HT-29 (cell line): ENCODE results near the gene CALM3. TPM values are rescaled to one million over a fixed set of nuclear protein-coding genes. Genes with fewer than 3 reads are reported as not detected.
"Not testable (repeated sequence)": the region's sequence is repeated elsewhere in the genome, so short reads cannot be mapped to it uniquely, and the experiment has no call there.

Source experiments
- DNase-seq: peaks from one replicate; pipeline ENCODE4 v3.0.0-alpha.2; 2015; ENCODE audit warnings: low spot score
- total RNA-seq: library from RNA; depleted of rRNA; stranded (reverse); fragments of >200 nt; shearing (Covaris generic); gene quantifications from 2 replicates; pipeline ENCODE4 v1.2.3, GENCODE V29; 2014

CALM3 gene
- total RNA-seq, 1 experiment from 2014 or later, result 264 TPM

DNA sequence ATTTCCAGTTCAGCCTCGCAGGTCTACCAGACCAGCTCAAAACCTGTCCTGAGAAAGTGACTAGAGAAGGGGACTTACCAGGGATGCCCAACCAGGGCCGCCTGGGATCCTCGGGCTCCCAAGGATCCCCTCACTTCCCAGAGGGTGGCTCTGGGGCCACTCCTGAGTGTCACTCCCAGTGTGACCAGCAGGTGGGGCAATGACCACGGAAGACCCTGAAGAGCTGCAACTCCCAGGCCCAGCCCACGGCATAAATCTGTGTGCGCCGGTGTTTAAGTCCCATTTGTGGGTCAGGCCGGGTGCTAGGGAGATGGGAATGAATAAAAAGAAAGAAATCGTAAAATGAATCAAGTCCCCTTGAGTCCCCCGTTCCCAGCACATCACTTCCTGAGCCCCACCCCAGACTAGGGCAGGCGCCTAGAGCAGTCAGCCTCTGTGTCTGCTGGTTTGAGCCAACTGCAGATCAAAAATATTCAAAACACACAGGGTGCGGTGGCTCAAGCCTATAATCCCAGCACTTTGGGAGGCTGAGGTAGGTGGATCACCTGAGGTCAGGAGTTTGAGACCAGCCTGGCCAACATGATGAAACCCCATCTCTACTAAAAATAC, 13.1 kb downstream of the CALM3 start:
- DNase-seq, result peak; percentile 96

DNA sequence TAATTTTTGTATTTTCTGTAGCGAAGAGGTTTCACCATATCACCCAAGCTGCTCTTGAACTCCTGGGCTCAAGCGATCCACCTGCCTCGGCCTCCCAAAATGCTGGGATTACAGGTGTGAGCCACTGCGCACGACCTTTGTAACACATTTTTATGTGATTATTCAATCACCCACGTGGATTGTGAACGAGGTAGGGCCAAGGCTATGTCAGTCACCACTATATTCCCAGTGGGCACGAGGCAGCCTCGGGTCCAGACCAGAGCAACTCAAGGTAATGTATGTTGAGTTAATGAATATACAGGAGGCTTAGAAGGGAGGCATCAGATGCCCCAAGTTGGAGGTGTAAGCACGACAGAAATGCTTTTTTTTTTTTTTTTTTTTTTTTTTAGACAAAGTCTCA, 14.8 kb downstream of the CALM3 start:
- no peak for DNase-seq

DNA sequence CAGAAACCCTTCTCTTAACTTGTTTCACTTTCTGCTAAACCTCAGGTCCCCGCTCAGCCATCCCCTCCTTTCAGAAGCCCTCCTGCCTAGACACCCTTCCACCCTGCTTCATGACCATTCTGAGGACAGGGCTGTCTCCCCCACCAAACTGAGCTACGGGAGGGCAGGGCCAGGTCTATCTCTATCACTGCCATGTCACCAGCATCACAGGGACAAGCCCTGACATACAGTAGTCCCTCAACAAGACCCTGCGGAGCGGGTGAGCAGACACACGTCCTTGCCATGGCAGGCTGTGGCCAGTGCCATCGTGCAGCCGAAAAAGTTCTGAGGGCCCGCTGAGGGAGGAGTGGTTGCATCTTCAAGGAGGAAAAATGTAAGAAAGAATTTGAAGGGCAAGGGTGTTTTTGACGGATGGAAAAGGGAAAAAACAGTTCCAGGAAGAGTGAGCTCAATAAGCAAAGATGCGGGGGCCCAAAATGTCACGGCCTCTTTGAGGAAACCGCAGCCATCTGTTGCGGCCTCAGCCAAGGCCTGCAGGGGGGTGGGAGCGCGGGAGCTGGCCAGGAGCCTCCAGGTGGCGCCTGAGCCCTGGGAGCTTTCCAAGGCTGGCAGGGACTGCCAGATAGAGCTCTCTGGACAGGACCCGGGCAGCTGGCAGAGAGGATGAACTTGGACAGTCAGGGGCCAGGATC, 15.6 kb downstream of the CALM3 start:
- peak; percentile 86 for DNase-seq

DNA sequence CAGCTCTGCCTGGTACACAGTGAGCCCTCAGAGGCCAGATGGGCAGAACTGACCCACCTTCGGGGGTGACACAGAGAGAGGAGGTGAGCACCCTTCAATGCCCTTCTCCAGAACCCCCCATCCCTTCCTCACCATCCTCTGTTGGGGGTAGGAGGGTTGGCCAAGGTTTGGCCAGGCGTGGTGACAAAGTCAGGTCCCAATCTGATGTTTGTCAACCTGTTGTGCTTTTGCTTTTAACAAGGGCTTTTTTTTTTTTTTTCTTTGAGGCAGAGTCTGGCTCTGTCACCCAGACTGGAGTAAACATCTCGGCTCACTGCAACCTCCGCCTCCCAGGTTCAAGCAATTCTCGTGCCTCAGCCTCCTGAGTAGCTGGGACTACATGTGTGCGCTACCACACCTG, 16.5 kb downstream of the CALM3 start:
- DNase-seq, result no peak

DNA sequence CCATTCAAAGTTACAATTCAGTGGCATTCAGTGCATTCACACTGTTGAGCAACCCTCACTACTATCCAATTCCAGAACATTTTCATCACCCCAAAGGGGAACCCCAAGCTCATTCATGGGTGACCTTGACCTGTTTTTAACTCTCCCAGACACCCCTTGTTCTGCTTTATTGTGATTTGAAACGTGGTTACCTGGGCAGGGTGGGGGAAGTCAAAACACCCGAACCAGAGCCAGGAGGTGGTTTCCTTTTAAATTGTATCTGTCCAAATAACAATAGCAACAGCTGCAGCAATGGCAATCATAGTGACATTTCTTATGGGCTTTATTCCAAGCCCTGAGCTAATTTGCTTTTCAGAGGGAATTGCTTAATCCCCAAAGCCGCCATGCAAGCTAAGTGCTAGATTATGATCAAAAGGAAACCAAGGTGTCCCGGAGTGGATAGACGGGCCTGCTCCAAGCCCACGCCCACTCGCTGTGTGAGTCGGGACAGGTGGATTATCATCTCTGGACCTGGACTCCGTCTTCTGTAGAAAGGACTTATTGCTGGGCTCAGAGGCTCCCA, 17.6 kb downstream of the CALM3 start:
- no peak for DNase-seq

DNA sequence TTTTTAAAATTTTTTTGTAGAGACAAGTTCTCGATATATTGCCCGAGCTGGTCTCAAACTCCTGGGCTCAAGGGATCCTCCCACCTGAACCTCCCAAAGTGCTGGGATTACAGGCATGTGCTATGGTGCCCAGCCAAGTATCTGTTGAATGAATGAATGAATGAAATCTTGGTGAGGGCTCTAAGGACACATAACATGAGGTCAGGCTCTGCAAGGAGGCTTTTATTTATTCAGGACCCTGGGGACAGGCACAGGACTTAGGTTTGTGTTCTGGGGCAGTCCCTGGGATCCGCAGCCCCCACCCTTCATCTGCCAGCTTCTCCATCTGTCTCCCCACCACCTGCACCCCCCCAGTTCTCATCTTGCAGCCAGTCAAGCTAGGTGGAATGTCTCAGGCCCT, 19.1 kb downstream of the CALM3 start:
- no peak for DNase-seq

DNA sequence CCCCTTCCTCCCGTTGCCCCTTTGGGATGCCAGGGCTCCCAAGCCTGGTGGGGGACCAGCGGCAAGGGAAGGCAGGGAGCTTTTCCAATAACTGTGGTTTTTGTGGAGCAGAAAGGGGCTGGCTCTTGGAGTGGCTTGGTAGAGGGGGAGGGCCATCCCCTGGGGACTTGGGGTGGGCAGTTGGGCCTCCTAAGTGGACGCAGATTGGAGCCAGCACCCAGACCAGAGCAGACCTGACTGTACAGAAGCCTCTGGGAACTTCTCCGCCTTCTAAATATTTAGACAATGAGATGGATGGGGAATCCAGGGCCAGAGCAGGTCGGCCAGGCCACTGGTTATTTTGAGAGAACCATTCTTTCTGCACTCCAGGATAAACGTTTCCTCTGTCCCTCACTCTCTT, 19.6 kb downstream of the CALM3 start:
- no peak for DNase-seq

DNA sequence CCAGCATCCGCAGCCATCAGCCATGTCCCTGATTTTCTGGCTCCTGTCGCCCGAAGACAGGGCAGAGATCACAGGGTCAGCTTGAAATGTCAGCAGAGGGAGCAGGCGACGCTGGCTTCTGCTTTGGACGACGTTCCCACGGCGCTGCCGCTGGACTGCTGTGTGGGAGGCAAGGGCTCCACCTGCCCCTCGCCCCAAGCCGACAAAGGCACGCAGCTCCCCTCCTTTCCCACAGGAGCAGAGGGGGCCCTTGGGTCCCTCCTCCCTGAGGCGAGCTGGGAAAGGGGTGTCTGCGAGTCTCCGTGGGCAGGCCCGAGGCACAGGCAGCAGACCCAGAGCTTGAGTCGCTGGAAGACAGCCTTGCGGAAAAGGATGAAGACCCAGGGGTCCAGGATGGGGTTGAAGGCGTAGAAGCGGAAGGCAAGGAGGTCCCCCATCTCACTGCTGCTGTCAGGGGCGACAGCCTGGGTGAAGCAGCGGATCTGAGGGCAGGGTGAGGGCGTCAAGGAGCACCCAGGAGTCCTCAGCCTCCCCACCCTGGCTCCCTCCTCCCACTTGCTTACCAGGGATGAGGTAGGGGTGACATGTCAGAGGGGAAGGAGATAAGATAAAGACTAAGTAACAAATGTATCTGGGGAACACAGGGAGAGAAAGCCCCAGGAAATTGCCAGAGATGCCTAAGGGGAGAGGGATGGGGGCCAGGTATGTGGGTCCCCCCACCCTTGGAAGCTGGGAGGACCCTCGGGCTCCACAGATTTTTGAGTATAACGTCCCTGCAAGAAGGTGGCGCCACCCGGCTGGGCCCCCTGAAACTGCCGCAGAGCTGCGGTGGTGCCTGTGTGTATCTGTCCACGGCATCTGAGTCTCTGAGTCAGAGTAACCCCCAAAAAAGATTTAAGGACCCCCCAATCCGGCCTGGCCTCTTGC, 20.3 kb downstream of the CALM3 start:
- DNase-seq, result no peak

DNA sequence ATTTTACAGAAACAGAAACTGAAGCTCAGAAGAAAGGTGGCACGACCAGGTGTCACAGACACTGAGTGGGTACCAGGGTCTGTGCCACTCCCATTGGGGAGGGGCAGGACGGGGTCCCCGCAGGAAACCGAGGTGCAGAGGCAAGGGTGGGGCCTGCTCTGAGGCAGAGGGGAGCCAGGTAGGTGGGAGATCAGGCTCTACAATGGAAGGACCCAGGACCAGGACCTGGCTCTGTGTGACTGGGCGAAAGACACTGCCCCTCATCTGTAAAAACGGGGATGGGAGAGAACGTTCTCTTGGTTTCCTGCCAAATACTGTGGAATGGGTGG, 21.0 kb downstream of the CALM3 start:
- no peak for DNase-seq

DNA sequence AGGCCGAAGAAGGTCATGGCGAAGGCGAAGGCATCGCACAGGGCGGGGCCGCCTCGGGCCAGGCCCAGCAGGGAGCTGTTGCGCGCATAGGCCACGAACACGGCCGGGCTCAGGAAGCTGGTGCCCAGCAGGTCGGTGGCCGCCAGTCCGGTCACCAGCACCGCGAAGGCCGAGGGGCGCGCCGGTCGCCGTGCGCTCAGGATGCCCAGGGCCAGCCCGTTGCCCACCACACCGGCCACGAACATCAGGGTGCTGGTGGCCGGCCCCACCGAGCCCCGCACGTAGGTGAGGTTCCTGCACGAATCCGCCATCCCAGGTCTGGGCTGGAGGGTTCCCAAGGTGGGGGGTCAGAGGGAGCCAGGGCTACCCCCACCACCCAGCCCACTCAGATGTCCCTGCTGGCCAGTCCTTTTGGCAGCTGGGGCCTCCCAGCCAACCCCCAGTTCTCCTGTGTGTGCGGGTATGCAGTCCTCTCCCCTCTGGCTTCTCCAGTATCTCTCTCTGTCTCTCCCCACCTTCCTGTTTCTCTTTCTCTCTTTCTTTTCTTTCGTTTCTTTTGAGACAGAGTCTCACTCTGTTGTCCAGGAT, 22.9 kb downstream of the CALM3 start:
- no peak for DNase-seq

DNA sequence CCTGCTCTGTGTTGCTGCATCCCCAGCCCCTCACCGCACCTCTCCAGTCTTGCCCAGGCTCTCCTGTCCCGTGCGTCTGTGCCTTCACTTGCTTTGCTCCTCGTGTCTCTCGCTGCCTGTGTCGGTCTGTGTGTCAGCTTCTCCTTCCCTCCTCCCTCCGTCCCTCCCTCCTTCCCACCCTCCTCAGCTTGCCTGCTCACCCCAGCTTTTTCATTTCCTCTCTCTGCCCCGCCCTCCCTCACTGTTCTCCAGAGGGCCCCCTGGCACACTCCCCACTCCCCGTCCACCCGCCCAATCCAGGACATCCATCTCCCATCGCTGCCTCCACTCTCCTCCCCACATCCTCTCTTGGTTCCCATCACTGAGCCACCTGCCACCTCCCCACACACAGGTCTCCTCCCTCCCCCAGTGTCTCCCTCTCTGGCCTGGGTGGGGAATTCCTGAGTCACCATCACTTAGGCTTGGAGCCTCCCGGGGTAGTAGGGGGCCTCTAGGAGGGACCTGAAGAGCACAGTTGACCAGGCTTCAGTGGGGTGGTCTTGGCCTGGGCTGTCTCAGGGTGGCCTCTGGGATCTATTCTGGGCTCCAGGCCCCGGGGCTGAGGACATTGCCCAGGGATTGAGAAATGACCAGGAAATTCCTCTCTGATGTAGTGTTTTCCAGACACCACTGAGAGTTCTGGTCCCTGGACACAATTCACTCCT, 24.0 kb downstream of the CALM3 start, which contains the start of gene PTGIR:
Gene PTGIR (minus strand): TSS at position 132 of the 704 bp plus-strand sequence. CDS start 864 bp downstream, outside the sequence.
- peak; percentile 48 for DNase-seq

DNA sequence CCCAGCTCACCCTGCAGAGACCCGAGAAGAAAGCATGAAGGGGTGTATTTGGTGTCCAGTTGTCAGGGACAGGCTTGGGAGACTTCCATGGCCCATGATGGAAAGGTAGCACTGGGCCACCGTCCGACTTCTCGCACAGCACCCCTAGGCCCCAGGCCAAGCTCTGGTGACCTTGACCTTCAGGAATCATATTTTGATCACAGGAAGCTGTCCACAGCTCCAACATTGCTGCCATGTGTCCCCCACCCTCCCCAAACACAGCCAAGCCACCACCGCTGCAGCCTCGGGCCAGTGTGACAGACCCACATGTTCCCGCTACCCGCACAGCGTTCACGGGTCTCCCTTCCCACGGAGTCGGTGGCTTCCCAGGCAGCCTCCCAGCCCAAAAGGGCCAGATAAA, 24.6 kb downstream of the CALM3 start:
- no peak for DNase-seq

DNA sequence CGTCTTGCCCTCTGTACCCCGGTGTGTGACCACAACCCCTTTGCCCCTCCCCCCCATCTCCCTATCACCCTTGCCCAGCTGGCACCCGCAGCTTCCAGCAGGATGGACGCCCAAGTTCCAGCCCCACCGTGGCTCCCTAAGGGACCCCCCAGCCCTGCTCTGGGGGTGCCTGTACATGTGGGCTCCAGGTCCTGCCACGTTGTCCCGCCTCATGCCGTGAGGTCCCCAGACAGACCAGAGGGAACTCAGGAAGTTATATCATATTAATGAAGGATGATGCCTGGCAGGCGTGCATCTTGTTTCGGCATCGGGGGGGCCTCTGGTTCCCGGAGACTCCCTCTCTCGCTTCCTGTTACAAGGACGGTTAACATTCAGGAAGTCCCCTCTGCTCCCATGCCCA, 25.3 kb downstream of the CALM3 start:
- no peak for DNase-seq

DNA sequence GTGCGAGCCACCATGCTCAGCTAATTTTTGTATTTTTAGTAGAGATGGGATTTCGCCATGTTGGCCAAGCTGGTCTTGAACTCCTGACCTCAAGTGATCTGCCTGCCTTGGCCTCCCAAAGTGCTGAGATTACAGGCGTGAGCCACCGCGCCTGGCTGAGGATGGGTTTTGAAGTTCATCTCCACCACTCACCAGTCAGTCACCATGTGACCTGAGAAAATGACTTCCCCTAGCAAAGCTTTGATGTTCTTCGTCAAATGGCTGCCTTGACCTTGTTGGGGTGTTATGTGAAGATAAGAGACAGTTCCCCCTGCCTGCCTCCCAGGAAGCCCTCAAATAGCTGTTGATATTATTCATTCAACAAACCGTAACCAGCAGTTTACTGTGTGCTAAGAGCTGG, 27.8 kb downstream of the CALM3 start:
- not testable (repeated sequence) for DNase-seq

DNA sequence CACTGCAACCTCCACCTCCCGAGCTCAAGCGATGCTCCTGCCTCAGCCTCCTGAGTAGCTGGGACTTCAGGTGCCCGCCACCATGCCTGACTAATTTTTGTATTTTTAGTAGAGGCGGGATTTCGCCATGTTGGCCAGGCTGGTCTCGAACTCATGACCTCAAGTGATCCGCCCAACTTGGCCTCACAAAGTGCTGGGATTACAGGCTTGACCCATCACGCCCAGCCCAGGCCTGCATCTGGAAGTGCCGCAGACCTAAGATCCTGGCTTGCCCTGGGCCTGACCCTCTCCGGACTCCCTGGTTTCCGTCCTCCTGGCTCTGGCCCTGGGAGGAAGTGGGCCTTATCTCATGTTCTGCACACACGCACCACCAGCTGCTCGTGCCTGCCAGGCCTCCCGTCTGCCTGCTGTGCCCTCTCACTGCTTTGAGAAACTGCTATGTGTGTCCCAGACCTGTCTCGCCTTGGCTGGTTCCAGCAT, 28.5 kb downstream of the CALM3 start:
- no peak for DNase-seq

DNA sequence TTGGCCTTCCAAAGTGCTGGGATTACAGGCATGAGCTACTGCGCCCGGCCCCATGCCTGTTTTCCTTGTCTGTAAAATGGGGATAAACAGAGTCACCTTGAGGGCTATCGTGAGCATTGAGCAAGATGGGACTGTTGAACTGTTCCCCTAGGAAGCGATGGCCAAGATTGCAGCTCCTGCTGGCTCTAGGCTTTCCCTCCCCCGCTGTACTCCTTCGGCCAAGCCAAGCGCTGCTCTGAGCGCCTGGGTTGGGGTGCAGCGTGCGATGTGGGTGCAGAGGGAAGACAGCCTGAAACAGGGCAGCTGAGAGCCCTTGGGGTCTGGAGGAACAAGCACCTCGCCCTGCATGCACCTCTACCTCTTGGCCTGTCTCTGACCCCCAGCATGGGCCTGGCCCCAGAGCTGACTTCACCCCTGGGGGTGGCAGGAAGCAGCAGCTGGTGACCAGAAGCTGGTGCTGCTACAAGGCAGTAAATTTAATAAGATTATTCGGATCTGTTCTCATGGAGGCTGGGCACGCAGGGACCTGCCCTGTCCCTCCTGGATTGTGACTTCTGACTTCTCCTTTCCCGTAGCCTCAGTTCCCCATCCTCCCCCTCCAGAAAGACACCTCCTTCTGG, 29.6 kb downstream of the CALM3 start:
- no peak for DNase-seq

DNA sequence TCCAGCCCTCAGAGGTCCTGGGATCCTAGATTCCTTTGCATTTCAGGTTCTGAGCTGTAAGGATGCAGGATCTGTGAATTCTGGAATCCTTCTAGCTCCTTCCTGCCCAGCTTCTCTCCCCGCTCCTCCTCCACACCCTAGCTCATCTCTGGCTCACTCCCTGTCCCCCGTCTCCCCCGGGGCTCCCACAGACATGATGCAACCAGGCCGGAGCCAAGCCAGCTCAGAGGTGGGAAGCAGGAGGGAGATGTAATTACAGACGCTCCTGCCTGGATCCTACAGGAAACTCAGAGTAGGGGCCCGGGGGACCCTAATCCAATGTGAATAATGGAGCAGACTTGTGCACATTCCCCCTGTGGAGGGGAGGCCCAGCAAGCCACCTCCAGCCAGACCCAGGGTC, 30.4 kb downstream of the CALM3 start:
- DNase-seq, result no peak

DNA sequence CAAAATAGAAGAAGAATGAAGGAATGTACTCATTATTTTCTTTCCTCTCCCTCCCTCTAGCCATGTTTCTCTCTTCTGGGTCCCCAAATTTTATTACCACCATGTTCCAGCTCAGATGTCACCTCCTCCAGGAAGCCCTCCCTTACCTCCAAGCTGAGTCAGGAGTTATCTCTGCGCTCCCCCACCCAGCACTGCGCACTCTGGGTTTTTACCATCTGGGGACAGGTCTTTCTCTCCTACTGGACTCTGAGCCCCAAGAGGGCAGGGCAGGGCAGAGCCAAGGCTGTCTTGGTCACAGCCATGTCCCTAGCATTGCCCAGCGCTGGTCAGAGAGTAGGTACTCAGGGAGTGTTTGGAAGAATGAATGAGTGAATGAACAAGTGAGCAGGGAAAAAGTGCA, 32.0 kb downstream of the CALM3 start:
- no peak for DNase-seq

DNA sequence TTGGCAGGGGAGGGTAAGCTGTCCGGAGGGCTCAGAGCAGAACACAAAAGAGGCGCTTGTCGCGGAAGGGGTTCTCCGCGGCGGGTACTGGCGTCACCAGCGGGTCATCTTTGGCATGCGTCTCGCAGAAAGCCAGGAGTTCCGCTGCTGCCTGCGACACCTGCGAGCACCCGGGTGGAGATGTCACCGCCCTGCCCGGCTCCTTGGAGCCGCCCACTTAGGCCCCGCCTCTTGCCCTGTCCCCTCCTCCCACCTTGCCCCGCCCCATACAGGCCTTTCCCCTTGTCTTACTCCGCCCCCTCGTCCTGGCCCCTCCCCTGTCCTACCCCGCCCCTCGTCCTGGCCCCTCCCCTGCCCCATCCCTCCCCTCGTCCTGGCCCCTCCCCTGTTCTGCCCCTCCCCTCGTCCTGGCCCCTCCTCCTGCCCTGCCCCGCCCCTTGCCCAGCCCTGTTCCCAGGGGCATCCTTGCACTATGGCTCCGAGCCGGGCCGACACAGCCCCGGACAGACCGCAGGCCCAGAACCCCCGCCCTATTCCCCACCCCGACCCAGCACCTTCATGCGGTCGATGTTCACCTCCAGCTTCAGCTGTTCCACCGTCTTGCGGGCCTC, 33.0 kb downstream of the CALM3 start:
- peak; percentile 99 for DNase-seq

DNA sequence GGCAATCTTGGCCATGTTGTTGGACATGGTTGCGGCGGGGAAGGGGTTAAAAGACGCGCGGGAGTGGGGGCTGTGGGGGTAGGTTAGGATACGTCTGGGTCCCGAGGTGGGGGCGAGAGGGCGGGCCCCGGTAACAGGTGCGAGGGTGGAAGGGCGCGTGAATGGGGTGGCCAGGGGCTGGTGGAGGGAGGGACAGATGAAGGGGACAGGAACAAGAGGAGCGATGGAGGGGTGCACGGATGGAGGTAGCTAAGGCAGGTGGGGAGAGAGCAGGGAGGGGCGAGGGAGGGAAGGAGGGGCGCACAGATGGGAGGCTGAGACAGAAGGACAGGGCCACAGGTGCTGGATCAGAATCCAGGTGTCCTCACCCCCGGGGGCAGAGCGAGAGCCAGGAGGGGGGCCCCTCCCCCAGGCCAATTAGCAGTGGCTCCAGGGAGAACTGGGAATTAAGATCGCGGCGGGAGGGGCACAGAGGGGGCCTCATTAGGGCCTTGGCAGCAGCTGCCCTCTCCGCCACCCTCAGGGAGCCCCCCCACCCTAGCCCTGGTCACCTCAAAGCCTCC, 33.6 kb downstream of the CALM3 start:
- no peak for DNase-seq
